ENCODE measurements around the gene LRRC28. TPM values are rescaled to one million over a fixed set of nuclear protein-coding genes. Genes with fewer than 3 reads are reported as not detected.

The LRRC28 gene
- total and polyA plus RNA-seq, 9 of the 15 experiments (the other 6 are each of a cell fraction or from before 2014, with no cell fraction given): 5.5 to 17.4 (median 7.9) TPM

GRCh38 chr15:99250857-99251841 is at the start of gene LRRC28 (continued):
- TF ChIP-seq ELK1 (CRISPR knock-in tag; IDR thresholded peaks at IDR 0.05) (no peak), TFAM (CRISPR knock-in tag; conservative IDR thresholded peaks at IDR 0.05) (no peak), ZNF253 (CRISPR knock-in tag; conservative IDR thresholded peaks at IDR 0.05) (no peak), KAT2B (IDR thresholded peaks at IDR 0.05; ENCODE audit: low read depth, low read length) (no peak), CTBP1 (IDR thresholded peaks at IDR 0.05; ENCODE audit: borderline replicate concordance) (no peak; the same call in 1 of the 2 replicates), MAFG (tag; conservative IDR thresholded peaks at IDR 0.05) (no peak), NR0B1 (IDR thresholded peaks at IDR 0.05; ENCODE audit: partially characterized antibody) (no peak), MGA (IDR thresholded peaks at IDR 0.05) (peak; percentile 83), GTF2E2 (tag; IDR thresholded peaks at IDR 0.05) (peak; percentile 93), ZNF780A (CRISPR knock-in tag; IDR thresholded peaks at IDR 0.05) (no peak), MTA2 (IDR thresholded peaks at IDR 0.05; ENCODE audit: low read depth) (no peak), XRCC4 (IDR thresholded peaks at IDR 0.05; ENCODE audit: extremely low read depth, insufficient read depth, insufficient read length) (no peak), YBX1 (IDR thresholded peaks at IDR 0.05) (no peak), ZNF217 (CRISPR knock-in tag; IDR thresholded peaks at IDR 0.05) (no peak)

All from K562 (cell line).